Hematopoietic multipotent progenitor cell treated with erythropoietin and hydrocortisone succinate and interleukin-3 and kit ligand, for 15 days (in vitro differentiated cells): ENCODE measurements around the gene KASH5.
"Not testable (repeated sequence)": the region's sequence is repeated elsewhere in the genome, so short reads cannot be mapped to it uniquely, and the experiment has no call there.

Experiments used
- DNase-seq: peaks from one replicate; pipeline ENCODE4 v3.0.0-alpha.2; 2015; ENCODE audit warnings: low spot score

KASH5 gene

GRCh38 chr19:49362048-49362928, 25.8 kb upstream of the KASH5 start, which contains the start of gene TEAD2:
TSS of gene TEAD2 (minus strand) at chr19:49362416. CDS start at chr19:49360075, 2,341 bp downstream.
- no peak for DNase-seq

GRCh38 chr19:49362929-49363267, 25.2 kb upstream of the KASH5 start:
- DNase-seq = no peak

DNA sequence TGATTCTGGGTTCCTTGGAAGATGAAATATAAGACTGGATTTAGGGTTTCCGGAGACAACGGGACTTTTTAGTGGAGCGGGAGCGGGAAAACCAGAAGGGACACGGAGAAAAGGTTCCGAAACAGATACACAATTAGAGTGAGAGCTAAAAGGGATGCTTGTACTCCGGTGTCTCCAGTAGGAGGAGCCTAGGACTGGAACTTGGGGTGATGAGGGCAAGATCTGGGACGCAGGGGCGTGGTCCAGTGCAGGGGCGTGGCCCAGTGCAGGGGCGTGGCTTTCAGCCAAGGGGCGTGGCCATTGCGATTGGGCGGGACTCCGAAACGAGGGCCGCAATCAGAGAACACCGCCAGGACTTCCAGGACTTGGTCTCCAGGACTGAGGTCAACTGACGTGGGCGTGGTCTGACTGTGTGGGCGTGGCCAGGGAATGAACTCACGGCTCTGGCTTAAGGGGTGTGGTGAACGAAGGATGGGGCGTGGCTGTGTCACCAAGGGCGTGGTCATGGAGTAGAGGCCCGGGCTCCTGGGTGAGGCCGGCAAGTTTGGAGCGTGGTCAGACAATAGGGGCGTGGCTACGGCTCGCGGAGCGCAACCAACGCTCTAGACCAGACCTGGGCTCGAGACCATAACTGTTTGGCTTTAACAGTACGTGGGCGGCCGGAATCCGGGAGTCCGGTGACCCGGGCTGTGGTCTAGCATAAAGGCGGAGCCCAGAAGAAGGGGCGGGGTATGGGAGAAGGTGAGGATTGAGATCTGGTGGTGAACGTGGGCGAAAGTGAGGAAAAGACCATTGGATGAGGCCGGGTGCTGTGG, 24.6 kb upstream of the KASH5 start, which contains the start of gene DKKL1:
DKKL1 (plus strand) TSS at position 610 of the 815 bp plus-strand sequence; CDS start at position 732, 122 bp downstream.
- DNase-seq = peak; percentile 74

- no peak for DNase-seq
Measured at GRCh38 chr19:49364083-49364737, 23.8 kb upstream of the KASH5 start.

DNA sequence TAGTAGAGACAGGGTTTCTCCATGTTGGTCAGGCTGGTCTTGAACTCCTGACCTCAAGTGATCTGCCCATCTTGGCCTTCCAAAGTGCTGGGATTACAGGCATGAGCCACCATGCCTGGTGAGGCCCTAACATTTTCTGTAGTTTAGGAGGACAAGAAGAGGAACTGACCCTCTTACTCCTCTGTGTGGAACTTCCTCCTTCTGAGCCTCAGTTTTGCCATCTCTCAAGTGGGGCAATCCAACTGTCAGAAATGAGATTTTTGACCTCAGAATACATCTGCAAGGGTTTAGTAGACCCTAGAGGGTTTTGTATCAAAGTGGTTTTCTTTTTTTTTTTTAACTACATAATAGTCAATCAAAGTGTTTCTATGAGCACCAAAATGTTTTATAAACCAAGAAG, 21.9 kb upstream of the KASH5 start:
- DNase-seq = no peak

GRCh38 chr19:49368711-49369358, 19.2 kb upstream of the KASH5 start:
- no peak for DNase-seq

GRCh38 chr19:49371184-49371583, 16.9 kb upstream of the KASH5 start:
- no peak for DNase-seq

DNA sequence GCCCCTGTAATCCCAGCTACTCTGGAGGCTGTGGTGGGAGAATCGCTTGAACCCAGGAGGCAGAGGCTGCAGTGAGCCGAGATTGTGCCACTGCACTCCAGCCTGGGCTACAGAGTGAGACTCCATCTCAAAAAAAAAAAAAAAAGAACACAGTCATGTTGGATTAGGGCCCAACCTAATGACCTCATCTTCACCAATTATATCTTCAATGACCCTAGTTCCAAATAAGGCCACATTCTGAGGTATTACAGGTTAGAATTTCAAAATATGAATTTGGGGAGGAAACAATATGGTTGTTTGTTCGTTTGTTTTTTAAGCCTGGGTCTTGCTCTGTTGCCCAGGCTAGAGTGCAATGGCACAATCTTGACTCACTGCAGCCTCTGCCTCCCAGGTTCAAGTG, 14.9 kb upstream of the KASH5 start:
- DNase-seq = not testable (repeated sequence)

- no peak for DNase-seq
Measured at GRCh38 chr19:49374665-49375434, 13.2 kb upstream of the KASH5 start.

GRCh38 chr19:49378512-49378911, 9.5 kb upstream of the KASH5 start:
- no peak for DNase-seq

DNA sequence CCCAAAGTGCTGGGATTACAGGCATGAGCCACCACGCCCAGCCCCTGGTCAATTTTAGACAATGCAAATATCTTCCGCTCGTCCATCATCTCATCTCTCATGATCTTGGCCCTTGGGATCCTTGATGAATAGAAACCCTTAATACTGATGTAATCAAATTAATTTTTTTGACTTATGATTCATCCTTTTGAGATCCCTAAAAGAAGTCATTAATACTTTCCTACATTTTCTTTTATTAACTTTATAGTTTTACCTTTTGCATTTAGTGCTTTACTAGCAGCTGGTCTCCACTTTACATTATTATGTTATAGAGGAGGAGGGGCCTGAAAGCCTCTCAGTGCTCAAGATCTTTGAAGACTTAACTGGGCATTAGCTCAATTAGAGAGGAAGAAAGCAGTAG, 7.7 kb upstream of the KASH5 start:
- DNase-seq = no peak

GRCh38 chr19:49382639-49383038, 5.4 kb upstream of the KASH5 start:
- DNase-seq = no peak

DNA sequence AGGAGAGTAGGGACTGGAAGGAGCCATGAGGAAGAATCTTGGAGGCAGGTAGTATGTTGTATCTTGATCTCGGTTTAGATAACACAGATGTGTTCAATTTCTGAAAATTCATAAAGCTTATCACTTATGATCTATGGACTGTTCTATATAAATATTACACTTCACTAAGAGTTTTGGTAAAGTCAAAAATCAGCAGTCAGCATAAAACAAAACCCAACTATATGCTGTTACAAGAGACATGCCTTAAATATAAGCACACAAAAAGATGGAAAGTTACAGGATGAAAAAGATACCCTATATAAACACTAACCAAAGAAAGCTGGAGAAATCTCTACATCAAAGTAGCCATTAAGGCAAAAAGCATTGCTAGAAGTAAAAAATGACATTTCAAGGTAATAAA, 4.5 kb upstream of the KASH5 start:
- no peak for DNase-seq

- no peak for DNase-seq
Measured at GRCh38 chr19:49389406-49389805, 1.4 kb downstream of the KASH5 start.

- DNase-seq = no peak
Measured at GRCh38 chr19:49390131-49390928, 2.3 kb downstream of the KASH5 start.

DNA sequence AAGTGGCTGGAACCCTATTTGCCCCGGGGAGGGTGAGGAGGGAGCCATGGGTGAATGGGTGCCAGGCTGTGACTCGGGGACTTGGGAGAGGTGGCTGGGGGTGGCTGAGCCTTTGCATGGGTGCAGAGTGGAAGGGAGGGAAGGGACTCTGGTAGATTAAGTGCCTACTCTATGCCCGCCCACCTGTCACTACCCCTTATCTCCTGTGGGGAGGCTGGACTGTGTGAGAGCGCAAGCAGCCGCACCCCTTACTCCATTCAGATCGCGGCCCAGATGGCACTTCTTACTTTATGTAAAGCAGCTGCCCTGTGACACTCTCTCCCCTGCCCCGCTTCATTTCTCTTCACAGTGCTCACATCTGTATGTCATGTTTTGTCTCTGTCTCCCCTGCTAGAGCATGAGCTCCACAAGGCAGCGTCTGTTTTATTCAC, 2.9 kb downstream of the KASH5 start:
- peak; percentile 20 for DNase-seq

DNA sequence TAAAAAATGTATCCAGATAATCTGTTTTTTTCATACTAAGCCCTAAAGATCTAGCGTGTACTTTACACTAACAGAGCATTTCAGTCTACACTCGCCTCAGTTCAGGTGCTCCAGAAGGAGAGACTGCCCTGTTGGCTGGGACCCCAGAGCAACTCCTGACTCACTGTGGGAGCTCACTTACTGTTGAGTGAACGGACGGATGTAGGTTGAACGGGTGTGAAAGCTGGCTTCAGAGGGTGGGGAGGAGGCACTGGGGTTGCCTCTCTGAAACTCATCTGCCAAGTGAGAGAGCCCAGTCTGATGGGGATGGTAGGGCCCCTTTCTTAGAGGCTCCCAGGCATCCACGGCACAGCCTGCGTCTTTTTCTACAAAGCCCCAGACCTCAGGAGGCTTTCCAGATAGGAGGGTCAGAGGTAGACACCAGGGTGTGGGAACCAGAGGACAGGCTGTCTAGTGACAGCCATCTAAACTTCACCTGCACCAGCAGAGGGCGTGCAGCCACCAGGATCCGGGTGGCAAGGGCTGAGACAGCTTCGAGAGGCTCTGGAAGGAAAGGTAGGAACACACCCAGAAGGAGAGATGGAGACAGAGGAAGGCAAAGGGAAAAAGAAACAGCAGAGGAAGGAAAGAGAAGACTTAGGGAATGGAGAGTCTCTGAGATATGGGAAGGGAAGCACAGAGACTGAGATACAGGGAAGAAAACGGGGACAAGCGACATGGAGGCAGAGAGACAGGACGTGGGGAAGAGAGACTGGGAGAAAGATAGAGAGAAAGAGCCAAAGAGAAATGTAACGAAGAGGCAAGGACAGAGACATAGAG, 3.7 kb downstream of the KASH5 start:
- DNase-seq = peak; percentile 68

GRCh38 chr19:49393881-49394280, 5.8 kb downstream of the KASH5 start:
- no peak for DNase-seq
